GM18505 (cell line): ENCODE data around the gene BRWD1.

Experiments
- ATAC-seq: cut with Tn5 transposase; IDR thresholded peaks from one replicate; pipeline ENCODE4 v1.9.1; 2021; ENCODE audit not compliant: unreplicated experiment
- POLR2A ChIP-seq: IDR thresholded peaks from 4 replicates; pipeline ENCODE4 v1.6.1; 2011; ENCODE audit warnings: borderline replicate concordance; ENCODE audit not compliant: insufficient read depth, insufficient read length; ENCODE audit errors: extremely low read depth

BRWD1 gene

DNA sequence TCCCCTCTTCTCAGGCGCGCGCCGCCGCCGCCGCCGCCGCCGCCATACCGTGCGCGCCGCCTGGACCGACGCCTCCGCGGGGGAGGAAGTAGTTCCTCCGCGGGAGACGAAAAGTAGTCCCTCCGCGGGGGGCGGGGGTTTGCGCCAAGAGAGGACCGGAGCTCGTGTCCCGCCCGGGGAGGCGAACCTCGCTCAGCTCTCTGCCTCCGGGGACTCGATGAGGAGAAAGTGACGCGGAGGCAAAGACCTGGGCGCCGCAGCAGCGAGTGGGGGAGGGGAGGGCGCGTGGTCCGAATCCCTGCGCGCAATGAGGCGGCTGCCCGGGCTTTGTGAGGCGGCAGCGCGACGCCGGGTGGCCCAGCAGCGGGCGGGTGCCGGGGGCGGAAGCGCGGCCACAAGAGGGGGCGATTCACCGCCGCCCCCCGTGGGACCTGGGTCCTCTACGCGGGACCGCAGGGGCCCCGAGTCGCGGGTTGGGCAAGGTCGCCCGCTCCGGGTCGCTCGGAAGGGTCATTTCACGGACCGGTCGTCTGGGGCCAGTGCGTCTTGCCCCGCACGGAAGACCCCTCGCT, at the start of gene BRWD1:
TSS of gene BRWD1 (minus strand) at position 62 of the 572 bp plus-strand sequence. CDS start 141 bp downstream, outside the sequence.
- TF ChIP-seq POLR2A = peak; percentile 78
- peak; percentile 55 for ATAC-seq

DNA sequence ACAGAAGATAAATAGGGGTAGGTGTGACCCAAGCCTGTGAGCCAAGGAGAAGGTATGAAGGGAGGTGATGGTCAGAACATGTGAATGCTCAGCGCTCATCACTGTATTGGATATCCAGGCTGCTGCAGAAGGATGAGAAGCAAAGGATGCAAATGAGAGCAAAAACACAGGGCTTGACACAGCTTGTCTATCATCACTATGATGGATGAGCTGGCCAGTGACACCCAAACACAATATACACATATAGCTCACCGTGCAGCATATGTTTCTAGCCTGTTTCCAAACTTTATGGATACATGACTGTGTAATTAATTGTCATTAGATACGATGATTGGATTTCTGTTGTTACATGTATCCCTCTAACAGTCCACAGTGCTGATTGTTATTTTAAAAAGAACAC, 49.3 kb upstream of the BRWD1 start:
- TF ChIP-seq POLR2A = no peak
- ATAC-seq = no peak

DNA sequence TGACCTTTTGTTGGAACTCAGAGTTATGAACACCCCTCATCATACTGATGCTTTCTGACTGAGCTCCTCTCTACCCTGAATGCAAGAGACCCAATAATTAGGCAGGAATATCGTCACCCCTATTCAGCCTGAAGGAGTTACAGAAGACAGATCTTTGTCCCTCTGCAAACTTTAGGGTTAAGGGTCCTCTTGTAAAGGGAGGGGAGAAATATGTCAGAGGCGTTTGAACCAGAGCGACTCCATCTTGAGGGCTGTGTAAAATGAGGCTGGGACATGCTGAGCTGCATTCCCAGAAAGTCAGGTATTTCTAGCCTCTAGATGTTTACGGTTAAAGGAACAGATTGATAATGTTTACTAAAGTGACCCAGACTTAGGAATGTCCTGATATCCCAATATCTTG, 46.0 kb upstream of the BRWD1 start:
- ATAC-seq = no peak
- TF ChIP-seq POLR2A = no peak

DNA sequence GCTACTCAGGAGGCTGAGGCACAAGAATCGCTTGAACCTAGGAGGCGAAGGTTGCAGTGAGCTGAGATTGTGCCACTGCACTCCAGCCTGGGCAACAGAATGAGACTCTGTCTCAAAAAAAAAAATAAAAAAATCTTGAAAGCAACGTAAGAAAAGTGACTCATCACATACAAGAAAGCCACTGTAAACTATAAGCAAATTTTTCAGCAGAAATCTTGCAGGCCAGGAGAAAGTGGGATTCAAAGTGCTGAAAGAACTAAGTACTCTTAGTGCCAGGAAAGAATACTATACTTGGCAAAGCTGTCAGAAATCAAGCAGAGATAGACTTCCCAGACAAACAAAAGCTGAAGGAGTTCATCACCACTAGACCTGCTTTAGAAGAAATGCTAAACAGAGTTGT, 39.9 kb upstream of the BRWD1 start:
- ATAC-seq = no peak
- no peak for TF ChIP-seq POLR2A

DNA sequence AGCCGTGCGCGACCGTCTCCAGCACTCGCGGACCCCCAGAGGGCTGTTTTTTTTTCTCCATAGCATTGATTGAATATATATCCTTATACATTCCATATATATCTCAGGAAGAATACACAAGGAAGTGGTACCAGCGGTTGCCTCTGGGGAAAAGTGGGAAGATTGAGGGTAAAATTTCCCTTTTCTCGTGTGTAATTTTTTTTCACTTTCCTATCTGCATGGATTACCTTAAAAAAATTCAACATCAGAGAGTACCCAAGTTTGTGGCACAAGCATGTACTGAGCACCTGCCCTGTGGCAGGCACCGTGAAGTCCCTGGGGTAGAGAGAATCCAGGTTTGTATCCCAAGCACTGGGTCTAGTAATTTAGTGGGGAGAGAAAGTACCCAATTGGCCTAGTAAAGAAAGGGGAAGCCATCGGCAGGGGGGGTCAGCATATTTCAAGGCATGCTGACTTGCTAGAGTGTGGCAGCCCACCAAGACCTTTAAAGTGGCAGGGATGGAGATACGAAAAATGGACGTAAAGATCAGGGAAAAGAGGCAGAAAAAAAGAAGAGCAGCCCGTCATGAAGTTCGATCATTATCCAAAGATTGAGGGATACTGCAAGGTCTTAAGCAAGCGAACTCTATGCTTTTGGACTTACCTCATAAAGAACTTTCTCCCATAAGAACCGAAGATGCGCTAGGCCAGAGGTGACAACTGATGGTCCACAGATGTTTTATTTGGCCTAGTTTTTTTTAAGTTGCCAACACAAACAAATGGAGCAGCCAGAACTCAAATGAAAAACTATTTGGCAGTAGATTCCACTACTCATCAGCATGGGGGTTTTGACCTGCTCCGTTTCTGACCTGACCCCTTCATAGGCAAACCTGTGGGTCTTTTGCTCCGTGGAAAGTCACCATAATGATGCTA, 36.9 kb upstream of the BRWD1 start:
- ATAC-seq = no peak
- TF ChIP-seq POLR2A = no peak

DNA sequence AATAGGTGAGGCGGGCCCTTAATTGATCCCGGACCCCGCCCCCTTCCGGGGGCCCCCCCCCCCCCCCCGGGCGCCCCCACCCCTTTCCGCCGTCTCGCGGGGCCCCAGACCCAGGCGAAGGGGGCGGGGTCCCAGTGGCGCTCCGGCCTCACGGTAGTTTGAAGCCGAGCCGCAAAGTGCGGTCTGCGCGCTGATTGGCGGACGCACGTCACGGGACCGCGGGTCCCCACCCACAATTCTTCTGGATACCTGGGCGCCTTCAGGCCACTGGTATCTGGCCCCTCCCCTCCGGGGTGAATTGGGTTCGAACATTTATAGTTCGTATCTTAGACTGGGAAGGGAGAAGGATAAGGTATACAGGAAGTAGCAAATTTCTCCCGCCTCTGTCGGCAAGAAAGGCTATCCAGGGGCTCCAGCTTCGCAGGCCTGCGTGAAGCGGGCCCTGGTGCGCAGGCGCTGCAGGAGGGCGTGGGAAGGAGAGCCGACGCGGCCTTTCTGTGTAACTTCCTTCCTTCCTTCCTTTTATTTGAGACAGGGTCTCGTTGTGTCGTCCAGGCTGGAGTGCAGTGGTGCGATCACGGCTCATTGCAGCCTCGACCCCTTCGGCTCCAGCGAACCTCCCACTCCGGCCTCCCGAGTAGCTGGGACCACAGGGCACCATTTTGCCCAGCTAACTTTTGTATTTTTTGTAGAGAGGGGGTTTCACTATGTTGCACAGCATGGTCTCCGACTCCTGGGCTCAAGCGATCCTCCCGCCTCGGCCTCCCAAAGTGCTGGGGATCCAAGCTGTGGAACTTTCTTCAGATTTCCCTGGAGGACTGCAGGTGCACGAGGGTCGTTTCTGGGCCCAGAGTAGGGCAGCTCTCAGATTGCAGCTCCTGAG, 36.0 kb upstream of the BRWD1 start:
- peak; percentile 69 for TF ChIP-seq POLR2A
- peak; percentile 86 for ATAC-seq

DNA sequence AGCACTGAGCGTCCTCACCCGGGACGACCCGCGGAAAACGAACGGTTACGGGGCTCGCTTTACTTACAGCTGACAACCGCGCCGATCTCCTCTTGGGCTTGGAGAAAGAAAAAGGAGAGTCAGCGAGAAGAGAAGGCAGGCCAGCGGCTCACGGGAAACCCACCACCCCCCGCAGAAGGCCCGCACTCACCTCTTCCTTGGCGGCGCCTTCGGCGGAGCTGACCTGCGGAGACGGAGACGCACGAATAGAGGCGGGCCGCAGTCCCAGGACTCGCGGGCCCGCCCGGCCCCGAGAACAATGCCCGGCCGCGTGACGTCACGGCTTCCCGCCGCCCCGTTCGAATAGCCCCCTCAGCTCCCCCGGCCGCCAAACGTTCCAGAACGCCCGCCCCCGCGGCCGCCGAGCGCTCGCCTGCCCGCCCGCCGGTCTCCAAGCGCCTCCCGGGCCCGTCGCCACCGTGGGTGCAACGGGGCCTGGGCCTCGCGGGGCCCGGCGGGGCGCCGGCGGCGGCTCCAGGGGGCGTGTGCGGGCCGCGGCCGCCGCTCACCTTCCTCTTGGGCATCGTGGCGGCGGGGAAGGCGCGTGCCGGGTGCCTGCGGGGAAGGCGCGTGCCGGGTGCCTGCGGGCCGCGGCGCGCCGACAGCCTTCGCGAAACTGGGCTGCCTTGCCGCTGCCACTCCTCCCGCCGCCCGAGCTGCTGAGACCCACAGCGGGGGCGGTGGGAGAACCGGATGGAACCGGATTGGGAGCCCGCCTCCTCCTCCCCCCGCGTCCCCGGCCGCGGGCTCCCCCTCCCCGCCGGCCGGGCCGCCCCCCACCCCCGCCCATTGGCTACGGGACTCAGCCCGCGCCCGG, 35.2 kb upstream of the BRWD1 start, which contains the start of gene HMGN1:
TSS of gene HMGN1 (minus strand) at position 734 of the 856 bp plus-strand sequence. CDS start at position 563, 171 bp downstream.
- ATAC-seq = peak; percentile 54
- TF ChIP-seq POLR2A = peak; percentile 72

DNA sequence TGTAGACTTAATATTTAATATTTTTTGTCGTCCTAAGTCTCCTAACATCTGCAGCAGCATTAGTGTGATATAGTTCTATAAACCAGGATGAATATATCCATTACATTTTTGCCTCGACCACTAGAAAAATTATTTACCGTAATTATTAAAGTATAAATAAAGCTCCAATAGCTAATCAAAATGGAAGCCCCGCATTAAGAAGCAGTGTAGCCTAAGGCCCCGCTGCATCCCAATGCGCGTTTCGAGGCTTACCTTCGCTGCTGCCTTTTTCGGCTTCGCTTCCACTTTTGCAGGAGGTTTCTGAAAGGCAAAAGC, 34.6 kb upstream of the BRWD1 start:
- no peak for TF ChIP-seq POLR2A
- no peak for ATAC-seq

DNA sequence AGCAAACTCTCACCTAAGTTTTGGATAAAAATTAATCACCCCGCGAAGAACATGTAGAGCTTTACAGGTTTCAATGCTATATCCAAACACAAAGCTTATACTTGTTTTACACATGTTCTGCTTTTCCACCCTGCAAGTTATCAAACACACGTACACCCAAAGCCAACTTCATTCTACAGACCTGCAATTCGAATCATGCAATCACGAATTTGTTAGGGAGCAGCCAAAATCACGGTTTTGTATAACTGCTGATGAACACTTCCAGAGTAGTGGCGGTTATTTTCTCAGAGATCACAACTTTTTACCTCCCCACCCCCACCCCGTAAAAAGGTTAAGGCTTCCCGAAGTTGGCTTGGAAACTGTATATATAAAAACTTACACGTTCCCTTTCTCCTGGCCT, 34.1 kb upstream of the BRWD1 start:
- TF ChIP-seq POLR2A = no peak
- ATAC-seq = no peak

DNA sequence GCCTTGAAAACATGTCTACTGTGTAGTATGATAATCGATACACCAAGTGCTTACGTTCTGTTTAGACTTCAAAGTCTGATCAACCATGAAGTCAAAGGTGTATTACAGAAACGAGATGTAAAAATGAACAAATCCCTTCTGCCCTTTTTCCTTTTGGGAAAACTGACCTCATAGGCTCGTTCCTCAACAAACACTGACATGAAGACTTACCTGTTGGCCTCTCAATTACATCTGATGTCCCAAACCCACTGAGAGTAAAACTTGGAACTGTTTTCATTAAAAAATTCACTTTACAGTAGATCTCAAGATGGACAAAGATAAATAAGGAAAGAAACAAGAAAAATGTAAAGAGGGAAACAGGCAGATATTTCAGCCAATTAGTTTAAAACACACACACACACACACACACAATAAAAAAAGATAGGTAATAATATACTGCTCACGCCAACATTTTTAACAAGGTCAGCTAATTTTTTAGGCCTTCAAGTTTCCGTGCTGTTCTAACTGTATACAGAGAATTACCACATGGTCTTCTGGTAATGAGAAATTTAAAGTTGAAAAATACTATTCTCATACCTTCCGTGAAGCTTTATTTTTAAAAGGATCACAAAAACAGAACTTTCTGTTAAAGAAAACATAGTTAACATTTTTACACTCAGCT, 33.4 kb upstream of the BRWD1 start:
- ATAC-seq = no peak
- TF ChIP-seq POLR2A = no peak

DNA sequence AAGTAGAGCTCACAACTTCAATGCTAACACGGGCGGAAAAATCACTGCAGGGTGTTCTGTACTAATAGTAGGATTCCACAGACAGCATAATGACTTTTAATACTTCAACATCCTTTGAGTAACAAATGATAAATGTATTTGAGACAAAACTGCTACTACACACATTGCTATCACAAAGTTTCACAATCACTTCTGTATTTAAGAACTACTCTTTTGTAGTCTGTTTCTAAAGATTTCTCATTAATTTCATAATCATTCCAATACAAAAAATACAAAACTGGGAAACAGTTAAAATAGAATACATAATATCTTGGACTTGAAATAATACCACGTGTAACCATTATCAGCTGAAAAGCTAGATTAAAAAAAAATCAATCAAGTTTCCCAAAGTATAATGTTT, 32.8 kb upstream of the BRWD1 start:
- no peak for ATAC-seq
- no peak for TF ChIP-seq POLR2A

DNA sequence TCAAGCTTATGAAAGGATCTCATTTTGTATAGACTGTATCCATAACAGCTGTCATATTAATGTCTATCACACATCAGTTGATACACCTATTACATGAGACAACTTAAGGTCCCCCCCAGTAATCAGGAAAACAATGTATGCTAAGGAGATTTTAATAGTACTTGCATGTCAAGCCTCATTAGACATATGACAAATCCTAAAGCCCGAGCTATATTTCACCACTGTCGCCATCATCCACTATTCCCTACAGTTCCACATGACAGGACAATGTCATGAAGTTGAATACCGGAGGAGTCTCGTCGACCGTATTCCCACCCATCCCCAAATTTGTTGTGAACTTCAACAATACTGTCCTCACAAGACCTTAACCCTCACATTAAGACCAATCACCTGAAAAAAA, 32.0 kb upstream of the BRWD1 start:
- no peak for ATAC-seq
- TF ChIP-seq POLR2A = no peak
